HG02938 (cell line): ENCODE data around the gene EPS8L1.
"Not testable (repeated sequence)": the region's sequence is repeated elsewhere in the genome, so short reads cannot be mapped to it uniquely, and the experiment has no call there.

Experiments
- ATAC-seq: cut with Tn5 transposase; IDR thresholded peaks from one replicate; pipeline ENCODE4 v1.9.1; 2021; ENCODE audit warnings: mild to moderate bottlenecking, moderate library complexity; ENCODE audit not compliant: unreplicated experiment

EPS8L1 gene

DNA sequence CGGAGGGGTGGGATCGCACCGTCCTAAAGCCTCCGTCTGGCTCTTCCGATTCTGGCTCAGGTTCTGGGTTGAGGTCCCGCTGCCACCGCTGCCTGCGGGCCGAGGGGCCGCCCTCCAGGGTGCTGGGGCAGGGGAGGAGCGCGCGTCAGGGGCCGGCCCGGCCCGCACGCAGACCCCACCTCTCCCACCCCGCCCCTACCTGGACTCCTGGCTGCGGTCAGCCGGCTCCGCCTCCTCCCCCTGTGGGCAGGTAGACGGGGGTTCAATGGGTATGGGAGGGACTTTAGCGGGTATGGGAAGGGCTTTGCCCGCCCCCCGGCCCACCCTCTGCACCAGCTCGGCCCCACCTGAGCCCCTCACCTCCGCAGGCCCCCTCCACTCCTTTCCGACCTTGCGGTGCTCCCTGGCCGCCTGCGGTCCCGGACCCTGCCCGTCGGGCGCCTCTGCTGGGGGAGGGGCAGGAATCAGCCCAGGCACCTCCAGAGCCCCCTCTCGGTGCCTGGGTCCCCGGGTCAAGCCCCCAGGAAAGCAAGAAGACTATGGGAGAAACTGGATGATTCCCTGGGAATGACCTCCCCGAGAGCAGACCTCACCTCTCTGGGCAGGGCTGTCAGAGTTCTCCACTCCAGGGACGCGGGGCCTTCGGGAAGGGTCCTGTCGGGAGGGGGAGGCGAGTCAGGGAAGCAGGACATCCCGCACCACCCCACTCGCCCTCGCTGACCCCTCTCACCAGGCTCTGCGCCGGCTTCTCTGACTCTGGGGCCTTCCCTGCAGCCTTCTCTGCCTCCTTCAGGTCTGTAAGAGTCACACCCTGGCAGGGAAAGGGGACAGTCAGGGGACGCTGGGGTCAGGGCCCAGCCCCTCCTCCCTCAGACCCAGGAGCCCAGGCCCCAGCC is 17.0 kb downstream of the EPS8L1 start:
- no peak for ATAC-seq

DNA sequence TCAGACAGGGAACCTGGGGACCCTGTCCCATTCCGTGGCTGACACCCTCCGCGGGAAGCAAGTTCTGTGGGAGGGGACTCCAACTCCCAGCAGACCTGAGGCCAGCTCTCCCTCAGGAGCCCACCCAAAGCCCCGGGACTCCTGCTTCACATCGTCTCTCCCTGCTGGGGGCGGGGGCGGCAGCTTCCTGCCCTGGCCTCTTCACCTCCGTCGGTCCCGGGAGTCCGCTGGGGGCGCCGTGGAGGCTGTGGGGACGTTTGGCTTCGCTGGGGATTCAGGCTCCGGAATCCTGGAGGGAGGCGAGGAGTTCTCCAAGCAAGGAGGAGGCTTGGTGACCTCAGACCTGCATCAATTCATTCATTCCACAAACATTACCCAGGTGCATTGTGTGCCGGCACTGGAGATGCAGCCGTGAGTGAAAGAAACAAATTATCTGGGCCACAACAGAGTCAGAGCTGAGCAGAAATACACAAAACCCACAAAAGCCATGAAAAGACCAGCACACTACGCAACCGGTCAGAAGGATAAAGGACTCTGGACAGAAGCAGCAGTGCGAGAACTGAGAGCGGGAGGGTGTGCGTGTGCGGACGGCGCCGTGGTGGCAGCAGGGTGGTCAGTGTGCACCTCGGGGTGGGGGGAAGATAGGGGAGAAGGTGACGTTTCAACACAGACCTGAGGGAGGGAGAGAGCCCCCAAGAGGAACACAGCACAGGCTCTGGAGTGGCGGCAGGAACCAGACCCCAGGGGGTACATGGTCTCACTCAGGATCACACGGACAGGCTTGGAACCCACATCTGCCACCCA is 19.0 kb downstream of the EPS8L1 start:
- no peak for ATAC-seq

DNA sequence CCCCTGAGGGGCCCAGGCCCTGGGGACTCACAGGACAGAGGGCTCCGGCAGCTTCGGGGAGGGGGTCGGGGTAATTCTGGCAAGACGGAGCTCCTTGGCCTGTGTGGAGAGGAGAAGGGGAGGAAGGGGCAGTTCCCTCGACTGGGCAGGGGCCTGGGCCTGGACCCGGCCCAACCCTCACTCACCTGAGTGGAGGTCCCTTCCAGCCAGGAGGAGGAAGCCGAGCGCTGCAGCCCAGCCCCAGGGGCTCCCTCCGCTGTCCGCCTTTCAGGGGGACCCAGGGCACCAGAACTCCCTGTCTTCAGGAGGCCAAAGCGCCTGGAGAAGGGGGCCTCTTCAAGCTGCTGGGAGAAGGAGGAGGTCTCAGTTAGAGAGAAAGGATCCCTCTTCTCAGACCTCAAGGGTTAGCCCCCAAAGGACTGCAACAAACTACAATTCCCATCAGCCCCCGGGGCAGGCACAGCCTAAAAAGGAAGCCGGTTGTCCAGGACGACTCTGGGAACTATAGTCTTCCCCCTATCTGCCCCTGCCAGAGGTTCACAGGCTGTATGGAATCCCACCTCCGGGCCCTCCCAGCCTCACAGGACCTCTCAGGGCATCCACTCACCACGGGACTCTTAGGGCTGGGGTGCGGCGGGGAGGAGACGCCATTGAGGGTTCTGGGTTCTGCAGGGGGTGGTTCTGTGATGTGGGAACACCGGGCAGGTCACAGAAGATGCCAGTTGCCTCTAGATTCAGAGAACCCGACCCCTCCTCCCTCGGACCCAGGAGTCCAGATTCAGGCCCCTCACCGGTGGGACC is 19.8 kb downstream of the EPS8L1 start:
- ATAC-seq = no peak

DNA sequence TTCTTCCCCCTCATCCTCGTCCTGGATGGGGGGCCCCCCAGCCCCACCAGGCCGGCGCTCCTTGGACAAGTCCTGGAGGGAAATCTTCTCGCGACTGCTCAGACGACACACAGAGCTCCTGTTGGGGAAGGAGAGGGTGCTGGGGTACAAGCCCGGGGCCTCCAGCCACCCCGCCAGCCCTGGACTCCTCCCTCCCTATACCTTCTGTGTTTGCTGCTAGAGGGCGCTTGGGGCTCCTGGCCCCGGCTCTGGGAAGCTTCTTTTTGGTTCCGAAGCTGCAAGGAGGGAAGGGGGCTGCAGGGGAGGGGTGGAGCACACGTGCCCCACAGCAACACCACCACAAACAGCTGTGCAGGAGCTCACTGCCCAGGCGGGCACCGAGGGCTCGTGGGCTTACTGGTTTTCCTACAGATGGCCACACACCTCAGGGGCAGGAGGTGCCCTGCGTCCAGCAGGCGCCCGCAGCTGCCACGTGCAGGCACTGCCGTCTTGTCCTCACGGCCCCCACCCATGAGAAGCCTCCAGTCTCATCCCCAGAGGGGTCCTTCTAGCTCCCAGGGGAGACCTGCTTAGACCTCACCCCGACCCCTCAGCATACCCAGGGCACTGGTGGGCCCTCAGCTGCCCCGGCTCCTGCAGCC is 20.5 kb downstream of the EPS8L1 start:
- ATAC-seq = no peak

DNA sequence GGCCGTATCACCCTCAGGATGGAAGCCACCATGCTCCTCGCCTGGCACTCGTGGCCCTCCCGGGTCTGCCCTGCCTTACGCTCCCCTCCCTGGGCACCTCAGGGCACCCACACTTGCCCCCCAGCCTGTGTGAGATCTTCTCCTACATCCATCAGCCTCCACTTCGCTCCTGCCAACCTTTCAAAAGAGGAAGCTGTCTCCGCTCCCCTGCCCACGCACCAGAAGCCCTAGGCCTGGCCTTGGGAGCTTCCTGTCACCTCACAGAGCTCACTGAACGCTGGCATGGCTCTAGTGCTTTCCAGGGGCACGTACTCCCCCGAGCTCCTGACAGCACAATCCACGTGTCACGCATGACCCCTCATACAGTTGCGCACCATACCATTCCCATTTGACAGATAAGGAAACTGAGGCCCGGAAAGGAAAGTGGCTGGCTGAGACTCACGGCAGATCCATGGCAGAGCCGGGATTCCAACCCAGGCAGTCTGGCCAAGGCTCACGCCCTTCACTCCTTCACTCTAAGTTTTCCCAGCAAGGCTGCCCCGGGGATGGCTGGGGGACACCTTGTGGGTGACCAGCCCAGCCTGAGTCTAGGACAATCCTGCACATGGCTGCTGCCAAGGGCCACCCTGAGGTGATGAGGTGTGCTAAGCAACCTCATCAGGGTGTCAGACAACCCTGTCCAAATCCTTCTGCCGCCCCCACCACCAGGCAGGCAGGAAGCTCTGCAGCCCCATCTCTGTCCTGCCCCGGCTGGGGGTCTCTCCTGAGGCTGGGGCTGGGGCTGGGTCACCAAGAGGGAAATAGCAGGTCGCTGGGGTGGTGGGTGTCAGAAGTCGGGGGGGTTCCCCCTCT is 22.4 kb downstream of the EPS8L1 start:
- no peak for ATAC-seq

DNA sequence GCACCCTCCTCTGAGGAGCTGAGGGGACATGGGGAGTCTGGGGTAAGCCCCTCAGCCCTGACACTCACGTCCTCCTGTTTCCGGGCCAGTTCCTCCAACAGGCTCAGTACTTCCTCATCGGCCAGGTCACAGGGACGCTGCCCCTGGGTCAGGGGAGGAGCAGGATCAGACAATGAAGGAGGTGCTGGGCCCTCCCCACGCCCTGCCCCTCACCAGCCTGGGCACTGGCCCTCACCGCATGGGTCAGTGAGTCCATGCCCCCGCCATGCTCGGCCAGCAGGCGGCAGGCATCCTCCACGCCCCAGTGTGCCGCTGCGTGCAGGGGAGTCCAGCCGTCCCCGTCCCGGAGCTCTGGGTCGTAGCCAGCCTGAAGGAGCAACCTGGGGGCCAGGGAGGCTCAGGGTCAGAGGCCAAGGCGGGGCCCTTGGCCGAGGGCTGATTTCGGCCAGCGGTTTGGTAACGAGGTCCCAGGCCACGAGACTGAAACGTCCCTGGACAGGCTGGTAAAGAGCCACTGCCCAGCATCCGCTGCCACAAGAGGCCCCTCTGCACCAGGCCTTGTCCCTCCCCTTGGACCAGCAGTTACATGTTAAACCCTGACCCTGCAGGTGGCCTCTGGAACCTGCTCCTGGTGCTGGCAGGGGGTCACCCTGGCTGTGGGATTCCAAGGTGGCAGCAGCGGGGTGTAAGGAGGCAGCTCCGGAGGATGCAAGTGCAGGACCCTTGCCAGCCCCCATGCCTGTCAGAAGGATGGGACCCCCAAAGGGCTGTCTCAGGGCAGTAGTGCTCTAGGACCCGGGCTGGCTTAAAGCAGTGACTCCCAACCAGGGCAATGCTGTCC is 23.3 kb downstream of the EPS8L1 start:
- no peak for ATAC-seq

DNA sequence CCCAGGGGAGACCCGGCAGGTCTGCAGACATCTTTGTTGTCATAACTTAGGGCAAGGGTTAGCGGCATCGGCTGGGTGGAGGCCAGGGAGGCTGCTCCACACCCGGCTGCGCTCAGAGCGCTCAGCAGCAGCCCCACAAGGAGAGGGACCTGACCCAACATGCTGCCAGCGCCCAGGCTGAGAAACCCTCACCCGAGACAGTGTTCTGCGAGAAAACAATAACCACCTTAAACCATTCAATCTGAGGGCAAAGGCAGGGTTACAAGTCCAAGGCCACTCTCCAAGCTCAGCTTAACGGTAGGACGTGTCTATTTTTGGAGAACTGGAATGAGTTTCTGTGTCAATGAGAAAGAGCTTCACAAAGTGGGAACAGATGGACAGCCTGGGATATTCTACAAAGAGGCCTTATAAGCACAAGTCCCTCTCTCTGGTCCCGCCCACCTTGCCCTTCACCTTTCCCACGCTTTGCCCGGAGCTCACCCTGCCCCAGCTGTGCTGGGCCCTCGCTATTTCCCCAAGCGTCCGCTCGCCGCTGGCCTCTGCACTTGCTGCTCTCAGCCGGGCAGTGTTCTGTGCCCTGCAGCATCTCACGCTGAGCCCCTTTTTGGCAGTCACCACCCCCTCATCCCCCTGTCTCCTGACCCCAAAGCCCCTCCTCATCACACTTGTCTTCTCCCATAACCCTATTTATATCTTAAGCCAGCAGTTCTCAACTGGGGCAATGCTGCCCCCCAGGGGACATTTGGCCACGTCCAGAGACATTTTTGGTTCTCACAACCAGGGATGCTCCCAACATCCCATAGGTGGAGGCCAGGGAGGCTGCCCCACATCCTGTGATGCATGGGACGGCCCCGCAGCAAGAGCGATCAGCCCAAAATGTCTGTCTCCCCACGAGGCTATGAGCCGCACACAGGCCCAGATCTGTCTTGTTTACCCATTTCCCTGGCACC is 24.2 kb downstream of the EPS8L1 start:
- ATAC-seq = no peak

DNA sequence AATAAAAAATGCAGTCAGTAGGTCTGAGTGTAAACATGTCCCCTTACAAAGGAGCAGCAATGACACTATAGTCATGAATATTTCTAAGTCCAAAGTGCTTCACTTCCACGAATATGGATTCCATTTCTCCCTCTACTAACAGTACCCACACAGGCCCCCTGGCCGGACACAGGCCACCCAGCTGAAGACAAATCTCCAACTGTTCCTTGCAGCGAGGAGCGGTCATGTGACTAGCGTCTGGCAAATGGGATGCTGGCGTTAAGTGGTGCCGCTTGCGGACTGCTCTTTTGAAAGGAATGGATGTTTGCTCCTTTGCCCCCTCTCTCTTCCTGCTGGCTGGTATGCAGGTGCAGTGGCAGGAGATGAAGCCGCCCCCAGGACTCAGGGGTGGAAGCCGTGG is 25.6 kb downstream of the EPS8L1 start:
- no peak for ATAC-seq

DNA sequence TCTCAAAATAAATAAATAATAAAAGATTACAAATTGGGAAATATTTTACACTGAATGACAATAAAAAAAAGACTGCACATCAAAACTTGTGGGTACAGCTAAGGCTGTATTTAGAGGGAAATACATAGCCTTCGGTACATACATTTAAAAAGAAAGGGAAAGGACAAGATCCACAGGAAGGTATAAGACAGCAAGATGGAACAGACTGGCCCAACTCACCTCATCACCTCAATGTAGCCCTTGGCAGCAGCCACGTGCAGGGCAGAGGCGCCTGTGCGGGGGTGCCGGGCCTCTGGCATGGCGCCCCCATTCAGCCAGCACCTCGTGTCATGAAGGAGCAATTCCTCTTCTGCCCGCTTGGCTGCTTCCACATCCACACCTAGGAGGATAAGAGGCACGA is 27.5 kb downstream of the EPS8L1 start:
- ATAC-seq = no peak

DNA sequence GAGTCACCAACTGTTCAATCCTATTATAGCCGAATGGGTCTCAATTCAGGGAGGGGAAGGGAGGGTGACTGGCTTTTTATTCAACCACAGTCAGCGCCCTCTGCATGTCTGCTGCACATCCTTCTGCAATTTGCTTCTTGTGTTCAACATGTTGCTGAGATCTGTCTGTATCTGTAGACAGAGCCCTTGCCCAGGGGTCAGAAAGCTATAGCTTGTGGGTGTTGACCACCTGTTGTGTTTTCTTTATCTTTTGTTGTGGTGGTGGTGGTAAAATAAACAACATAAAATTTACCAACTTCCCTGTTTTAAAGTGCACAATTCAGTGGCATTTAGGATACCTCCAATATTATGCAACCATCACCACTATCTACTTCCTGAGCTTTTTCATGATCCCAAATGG is 29.6 kb downstream of the EPS8L1 start:
- ATAC-seq = no peak

DNA sequence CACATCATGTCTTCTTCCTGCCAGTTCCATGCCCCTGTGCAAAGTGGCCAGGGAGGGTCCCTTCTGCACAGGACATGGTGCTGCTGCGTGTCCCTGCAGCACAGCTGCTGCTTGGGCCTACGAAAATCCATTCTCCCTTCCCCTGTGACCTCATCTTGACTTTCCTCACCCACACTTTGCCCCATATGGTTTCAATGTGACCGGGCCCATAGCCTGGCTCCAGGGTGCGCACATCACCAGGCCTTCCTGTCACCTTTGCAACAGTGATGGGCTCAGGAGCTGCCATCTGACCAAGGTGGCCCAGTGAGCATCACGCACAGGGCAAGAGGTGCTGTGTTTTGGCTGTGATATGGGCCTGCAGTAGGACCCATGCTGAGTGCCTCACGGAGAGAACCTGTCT is 30.9 kb downstream of the EPS8L1 start:
- ATAC-seq = no peak

DNA sequence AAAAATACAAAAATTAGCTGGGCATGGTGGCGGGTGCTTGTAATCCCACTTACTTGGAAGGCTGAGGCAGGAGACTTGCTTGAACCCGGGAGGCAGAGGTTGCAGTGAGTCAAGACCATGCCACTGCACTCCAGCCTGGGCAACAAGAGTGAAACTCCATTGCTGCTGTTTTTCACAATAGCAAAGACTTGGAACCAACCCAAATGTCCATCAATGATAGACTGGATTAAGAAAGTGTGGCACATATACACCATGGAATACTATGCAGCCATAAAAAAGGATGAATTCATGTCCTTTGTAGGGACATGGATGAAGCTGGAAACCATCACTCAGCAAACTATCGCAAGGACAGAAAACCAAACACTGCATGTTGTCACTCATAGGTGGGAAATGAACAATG is 31.6 kb downstream of the EPS8L1 start:
- not testable (repeated sequence) for ATAC-seq

DNA sequence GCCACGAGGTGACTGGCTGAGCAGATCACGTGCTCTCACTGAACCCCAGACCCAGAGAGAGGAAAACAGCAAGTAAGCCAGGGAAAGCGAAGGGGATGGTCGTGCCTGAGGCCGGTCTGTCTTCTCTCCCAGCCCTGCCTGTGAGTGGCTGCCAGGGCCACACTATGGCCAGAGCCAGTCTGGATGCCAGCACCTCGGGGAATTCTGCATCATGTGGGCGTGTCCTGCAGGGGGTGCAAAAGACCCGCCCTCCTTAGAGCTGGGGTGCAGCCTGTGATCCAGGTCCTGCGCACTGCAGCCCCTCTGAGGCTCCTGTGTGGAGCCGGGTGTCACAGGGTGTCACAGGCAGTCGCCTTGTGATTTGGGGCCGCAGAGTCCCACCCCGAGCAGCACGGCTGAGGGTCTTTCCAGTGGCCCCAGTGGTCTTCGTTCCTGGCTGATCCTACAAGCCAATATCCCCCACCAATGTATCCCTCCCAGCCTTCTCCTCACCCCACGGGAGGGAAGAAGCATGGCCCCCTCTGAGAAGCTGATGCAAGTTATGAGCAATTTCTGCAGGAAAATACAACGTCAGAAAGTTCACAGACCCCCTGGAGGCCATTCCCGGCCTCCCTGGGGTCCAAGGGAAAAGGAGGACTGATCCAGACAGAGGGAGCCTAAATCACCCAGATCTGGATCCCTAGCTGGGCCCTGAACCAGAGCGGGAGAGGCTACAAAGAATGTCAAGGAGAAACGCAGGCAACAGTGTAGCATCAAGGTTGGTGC is 34.0 kb downstream of the EPS8L1 start:
- ATAC-seq = no peak

DNA sequence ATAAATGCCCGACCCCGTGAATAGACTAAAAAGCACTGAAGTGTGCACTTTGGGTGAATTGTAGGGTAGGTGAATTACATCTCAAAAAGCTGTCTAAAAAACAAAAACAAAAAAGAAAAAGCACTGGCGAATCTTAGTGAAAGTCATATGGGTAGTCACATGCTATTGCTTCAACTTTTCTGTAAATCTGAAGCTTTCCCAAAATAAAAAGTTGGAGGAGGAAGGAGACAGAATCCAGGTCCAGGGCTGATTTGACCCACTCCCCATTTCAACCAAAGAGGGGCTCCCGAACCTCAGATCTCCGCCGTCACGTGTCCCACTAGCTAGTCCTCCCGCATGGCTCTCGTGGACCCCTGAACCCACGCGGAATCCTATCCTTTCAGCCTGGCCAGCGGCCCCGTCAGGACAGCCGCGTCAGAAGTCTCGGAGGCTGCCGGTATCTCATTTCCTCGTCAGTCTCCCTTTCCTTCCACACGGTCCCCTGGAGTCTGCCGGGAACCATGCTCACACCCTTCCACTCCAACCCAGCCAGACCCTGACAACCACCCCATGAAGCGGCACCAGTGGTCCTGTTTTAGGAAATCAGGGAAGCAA is 35.7 kb downstream of the EPS8L1 start:
- no peak for ATAC-seq

DNA sequence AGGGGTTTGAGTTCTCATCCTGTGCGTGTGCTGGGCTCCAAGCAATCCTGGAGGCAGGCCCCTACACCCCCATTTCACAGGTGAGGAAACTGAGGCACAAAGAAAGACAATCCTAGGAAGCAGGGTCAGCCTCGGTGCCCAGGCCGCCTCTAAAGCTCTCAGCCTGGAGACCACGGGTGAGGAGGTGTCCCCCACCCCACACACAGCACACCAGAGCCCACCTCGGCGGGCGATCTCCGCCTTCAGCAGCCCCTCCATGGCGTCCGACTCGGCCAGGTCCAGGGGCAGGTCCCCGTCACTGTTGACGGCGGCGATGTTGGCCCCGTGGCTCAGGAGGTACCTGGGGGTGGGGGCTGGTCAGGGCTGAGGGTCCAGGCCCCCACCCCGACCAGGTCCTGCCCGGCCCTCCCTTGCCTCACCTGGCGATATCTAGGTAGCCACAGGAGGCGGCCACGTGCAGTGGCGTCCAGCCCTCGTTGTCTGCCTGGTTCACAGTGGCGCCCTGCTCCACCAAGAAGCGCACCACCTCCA is 36.6 kb downstream of the EPS8L1 start:
- ATAC-seq = no peak

DNA sequence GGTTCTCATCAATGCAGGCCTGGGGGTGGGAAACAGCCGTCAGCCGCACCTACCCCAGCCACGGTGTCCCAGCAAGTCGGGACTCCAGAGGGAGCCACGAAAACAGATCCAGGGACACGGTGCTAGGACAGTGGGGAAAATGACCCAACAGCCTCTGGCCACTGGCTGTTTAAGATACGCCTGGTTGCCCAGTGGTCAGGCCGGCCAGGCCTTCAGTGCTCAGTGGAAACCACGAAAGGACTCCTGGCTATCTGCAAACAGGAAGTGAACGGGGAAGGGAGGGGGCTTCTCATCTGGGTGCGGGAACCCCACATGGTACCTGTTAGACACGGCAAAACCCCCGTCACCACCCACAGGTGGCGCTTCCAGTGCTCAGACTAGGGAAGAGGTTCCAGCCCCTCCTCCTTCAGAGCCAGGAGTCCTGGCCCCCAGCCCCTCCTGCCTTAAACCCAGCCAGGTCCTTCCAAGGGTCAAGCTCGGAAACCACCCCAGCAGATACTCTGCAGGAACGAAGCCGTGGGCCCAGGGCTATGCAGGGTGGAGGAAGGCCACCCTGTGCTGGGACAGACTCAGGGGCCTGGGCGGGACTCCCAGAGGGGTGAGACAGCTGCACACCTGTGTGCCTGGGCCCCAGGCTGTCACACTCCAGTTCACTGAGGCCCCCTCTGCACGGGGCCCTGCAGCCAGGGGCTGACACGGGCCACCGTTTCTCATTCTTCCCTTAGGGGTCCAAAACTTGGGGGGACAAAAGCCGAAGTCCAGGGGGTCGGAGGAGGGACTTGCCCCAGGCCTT is 37.3 kb downstream of the EPS8L1 start:
- ATAC-seq = no peak
